ENCODE results near the gene ZNF587.
"Not testable (repeated sequence)": the region's sequence is repeated elsewhere in the genome, so short reads cannot be mapped to it uniquely, and the experiment has no call there.

ZNF587 gene

DNA sequence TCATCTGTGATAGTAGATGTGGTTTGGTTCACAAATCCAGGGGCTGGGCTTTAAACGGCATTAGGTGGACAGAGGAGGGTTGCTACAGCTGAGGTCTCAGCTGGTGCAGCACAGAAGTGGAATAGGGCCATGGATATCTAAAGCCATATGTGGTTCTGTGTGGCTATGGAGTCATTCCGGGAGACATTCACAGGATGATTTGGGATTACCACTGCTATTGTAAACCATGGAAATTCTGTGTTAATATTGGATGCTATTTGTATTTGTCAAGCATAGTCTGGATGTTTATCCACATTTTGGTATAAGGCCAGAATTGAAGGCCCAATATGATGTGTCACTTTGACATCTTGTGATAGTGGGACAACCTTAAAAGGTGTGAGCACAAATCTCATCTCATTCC is 26.5 kb upstream of the ZNF587 start:
- DNase-seq (ENCODE audit: low read depth), result not testable (repeated sequence)

DNA sequence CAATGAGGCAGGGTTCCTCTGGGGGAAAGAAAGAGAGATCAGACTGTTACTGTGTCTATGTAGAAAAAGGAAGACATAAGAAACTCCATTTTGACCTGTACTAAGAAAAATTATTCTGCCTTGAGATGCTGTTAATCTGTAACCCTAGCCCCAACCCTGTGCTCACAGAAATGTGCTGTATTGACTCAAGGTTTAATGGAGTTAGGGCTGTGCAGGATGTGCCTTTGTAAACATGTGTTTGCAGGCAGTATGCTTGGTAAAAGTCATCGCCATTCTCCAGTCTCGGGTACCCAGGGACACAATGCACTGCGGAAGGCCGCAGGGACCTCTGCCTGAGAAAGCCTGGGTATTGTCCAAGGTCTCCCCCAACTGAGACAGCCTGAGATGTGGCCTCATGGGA is 26.1 kb upstream of the ZNF587 start:
- not testable (repeated sequence) for DNase-seq (ENCODE audit: low read depth)

DNA sequence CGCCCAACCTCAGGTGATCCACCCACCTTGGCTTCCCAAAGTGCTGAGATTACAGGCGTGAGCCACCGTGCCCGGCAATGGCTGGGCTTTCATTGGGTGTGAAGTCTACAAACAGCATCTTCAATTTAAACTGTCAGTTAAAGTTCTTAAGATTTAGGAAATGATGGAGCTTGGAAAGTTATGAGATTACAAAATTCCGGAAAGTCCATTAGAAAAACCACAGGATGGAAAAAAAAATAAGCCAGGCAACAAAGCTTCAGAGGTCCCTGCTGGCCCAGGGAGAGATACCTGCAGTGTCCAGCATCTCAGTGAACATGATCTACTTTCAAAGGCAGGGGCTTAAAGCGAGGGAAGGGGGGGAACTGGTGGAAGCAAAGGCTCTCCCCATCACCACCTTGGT is 24.1 kb upstream of the ZNF587 start:
- no peak for DNase-seq (ENCODE audit: low read depth)

DNA sequence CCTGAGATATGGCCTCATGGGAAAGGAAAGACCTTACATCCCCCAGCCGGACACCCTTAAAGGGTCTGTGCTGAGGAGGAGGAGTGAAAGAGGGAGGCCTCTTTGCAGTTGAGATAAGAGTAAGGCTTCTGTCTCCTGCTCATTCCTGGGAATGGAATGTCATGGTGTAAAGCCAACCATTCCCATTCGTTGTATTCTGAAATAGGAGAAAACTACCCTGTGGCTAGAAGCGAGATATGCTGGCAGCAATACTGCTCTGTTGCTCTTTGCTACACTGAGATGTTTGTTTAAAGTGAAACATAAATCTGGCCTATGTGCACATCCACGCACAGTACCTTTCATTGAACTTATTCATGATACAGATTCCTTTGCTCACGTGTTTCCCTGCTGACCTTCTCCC is 20.3 kb upstream of the ZNF587 start:
- no peak for DNase-seq (ENCODE audit: low read depth)

DNA sequence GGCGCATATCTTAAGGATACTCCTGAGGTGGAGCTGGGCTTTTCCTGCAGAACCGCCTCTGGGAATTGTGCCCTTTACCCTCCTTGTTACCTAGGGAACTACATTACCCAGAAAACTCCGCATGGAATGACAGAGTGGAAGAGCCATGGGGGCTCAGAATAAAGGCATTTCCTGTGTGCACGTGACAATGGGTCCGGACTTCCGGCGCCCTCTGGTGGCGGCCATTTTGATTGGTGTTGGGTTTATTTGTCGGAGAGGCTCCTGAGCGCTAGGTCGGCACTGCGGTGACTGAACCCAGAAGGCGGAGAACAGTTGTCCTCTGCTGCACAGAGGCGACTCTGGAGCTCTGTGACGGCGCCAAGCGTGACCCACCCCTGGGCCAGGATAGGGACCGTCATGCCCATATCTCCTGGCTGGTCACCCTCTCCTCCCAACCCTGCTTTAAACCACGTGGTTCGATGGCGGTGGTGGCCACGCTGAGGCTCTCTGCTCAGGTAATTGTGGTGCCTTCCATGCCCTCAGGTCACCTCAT is 19.5 kb upstream of the ZNF587 start, which contains the start of gene ZNF587B:
Gene ZNF587B (plus strand): TSS at position 229 of the 532 bp plus-strand sequence. CDS start 230 bp downstream, at position 459.
- no peak for DNase-seq (ENCODE audit: low read depth)

DNA sequence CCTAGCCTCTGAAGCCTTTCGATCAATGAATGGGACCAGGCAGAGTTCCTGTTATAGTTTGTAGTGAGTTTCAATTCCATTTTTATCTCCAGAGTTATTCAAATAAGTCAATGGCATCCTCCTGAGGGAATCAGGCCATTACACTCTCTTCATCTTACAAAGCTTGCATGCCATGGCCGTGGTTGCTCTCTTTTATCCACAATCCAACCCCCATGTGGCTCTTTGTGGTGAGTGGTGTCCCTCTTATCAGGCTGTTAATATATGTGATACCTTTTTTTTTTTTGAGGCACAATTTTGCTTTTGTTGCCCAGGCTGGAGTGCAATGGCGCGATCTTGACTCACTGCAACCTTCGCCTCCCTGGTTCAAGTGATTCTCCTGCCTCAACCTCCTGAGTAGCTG is 12.7 kb upstream of the ZNF587 start:
- not testable (repeated sequence) for DNase-seq (ENCODE audit: low read depth)

DNA sequence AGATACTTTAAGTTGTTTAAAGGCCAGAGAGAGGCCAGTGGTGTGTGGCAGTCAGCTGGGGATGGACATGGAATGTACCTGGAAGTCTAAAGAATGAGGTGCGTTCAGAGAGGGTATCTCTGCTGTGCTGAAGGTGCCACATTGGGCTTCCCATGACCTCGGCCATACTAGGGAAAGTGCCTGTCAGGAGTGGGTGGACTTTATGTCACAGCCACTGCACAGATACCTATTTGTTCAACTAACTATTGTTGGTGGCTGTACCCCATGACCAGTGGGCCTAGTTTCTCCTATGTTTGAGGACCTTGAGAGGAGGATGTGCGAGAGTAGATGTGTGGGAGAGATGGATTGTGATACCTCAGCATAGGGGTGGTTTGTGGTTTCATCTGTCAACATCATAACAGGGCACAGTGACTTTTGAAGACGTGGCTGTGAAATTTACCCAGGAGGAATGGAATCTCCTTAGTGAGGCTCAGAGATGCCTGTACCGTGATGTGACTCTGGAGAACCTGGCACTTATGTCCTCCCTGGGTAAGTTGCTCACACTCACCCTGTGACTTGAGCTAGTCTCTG is 11.0 kb upstream of the ZNF587 start:
- DNase-seq (ENCODE audit: low read depth), result not testable (repeated sequence)

DNA sequence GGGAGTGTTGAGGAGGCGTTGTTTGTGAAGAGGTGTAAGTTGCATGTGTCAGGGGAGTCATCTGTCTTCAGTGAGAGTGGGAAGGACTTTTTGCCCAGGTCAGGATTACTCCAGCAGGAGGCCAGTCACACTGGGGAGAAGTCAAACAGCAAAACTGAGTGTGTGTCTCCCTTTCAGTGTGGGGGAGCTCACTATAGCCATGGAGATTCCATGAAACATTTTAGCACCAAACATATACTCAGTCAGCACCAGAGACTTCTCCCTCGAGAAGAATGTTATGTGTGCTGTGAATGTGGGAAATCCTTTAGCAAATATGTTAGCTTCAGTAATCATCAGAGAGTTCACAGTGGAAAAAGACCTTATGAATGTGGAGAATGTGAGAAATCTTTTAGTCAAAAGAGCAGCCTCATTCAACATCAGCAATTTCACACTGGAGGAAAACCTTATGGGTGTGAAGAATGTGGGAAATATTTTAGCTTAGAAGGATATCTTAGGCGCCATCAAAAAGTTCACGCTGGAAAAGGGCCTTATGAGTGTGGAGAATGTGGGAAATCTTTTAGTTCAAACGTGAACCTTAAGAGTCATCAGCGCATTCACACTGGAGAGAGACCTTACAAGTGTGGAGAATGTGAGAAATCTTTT is 8.4 kb upstream of the ZNF587 start:
- DNase-seq (ENCODE audit: low read depth), result no peak

DNA sequence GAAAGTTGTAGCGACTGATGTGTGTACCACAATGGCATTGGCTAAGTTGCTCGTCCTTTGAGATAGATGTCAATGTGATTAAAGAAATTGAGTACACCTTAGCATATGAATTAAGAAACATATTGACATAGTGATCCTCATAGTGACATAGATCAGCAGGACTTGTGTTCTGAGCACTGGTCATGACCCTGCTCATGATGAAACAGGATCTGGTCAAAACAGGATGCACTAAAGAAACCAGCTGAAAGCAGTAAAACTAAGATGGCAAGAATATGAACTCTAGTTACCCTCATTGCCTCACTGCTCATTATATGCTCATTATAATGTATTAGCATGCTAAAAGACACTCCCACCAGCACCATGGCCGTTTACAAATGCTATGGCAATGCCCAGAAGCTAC is 2.5 kb upstream of the ZNF587 start:
- not testable (repeated sequence) for DNase-seq (ENCODE audit: low read depth)

DNA sequence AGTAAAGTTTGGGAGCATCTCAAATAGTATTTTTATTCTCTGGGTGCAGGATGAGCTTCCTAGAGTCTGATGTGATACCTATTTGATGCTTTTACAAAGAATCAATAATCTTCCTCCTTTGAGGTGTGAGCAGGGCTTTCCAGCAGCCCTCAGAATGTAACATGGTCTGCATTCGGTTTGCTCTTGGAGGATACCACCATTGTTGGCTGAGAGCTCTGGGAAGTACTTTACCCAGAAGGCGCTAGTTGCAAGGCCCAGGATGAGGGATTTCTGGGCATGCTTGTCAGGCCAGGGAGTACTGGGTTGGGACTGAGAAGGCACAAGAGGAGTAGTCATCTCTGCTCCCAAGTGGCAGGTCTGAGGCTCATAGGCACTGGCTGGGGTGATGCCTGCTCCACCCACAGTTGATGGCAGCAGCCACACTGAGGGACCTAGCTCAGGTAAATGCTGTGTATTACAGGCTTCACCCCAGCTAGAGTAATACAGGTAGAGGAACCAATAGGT is 445 bp upstream of the ZNF587 start:
- not testable (repeated sequence) for DNase-seq (ENCODE audit: low read depth)

DNA sequence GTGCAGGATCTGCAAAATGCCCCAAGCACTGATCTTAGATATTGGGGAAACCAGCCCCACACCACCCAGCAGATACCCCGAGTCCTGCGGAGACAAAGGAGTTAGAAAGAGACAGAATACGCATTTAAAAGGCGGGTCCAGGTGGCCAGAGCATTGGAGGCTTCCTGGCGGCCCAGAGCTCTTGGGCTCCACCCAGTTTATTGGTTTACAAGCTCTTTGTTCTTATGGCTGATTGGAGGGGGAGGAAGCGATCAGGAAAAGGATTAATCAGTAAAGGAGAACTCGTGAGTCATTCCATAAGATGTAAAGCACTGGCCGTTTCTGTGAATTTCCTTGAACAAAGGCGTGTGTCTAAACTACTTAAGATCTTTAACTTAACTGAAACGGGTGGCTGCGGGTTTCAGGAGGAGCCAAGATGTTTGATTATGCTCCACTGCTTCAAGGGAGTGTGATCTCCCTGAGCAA is 926 bp downstream of the ZNF587 start:
- no peak for DNase-seq (ENCODE audit: low read depth)

DNA sequence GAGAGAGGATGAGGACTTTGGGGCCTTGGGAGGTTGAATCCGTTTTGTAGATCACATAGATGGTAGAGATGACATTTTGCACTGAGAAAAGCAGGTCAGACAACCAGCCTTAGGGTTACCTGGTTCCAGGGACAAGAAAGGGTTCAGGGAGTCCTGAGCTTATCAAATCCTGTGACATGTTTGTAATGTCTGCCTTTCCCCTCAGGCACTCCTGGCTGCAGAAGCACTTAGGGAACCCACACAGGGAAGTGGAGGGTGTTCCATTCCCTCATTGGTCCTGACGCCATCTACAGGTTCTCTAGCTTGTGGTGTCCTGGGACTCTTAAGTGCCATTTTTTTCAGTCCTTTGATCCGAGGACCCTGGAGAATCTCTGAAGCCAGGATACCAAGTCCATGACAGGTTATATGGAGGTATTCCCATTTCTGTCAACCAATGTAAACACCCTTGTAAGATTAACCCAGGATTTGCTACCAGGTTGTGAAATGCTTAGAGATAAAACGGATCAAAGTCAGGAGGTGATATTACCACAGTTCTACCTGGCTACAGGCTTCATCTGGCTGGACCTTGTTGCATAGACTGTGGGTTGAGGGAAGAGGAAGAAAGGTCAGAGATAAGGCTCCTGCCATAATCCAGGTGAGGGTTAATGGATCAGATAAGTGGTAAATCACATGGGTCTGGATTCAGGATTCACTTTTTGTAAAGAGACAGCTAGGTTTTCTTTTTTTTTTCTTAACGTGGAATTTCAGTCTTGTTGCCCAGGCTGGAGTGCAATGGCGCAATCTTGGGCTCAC is 2.3 kb downstream of the ZNF587 start:
- not testable (repeated sequence) for DNase-seq (ENCODE audit: low read depth)

DNA sequence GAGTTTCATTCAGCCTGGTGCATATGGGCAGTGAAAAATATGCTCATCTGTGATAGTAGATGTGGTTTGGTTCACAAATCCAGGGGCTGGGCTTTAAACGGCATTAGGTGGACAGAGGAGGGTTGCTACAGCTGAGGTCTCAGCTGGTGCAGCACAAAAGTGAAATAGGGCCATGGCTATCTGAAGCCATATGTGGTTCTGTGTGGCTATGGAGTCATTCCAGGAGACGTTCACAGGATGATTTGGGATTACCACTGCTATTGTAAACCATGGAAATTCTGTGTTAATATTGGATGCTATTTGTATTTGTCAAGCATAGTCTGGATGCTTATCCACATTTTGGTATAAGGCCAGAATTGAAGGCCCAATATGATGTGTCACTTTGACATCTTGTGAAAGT is 4.5 kb downstream of the ZNF587 start:
- DNase-seq (ENCODE audit: low read depth), result not testable (repeated sequence)

DNA sequence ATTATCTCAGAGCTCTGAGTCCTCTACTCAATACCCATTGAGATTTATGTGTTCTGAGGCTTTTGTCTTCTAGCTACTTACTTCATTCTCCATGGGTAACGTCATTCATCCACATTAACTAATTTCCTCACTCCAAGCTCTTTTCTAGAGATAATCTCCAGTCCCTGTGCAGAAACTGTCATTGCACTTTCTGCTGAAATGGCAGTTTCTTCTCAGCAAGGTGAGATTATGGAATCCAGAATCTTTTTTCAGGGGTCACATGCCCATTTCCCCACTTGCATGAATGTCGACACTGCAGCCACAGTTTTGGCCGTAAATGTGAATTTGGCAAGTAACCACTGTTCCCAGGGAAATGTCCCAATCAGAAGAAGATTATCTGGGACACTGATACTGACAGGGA is 12.7 kb downstream of the ZNF587 start:
- DNase-seq (ENCODE audit: low read depth), result not testable (repeated sequence)

DNA sequence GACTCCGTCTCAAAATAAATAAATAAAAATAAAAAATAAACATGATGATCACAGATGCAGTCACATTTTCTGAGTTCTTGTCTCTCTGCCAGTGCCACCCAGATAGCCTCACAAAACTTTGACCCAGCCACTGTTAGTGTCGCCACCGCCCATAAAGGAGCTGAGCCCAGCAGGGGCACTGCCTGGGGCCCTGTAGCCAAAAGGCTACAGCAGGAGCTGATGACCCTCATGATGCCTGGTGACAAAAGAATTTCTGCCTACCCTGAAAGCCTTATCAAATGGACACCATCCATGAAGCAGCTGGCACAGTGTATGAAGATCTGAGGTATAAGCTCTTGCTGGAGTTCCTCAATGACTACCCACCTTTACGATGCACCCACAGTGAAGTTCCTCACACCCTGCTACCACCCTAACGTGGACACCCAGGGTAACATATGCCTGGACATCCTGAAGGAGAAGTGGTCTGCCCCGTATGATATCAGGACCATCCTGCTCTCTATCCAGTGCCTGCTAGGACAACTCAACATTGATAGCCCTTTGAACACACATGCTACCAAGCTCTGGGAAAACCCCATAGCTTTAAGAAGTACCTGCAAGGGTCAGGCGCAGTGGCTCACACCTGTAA is 18.3 kb downstream of the ZNF587 start:
- DNase-seq (ENCODE audit: low read depth), result no peak

DNA sequence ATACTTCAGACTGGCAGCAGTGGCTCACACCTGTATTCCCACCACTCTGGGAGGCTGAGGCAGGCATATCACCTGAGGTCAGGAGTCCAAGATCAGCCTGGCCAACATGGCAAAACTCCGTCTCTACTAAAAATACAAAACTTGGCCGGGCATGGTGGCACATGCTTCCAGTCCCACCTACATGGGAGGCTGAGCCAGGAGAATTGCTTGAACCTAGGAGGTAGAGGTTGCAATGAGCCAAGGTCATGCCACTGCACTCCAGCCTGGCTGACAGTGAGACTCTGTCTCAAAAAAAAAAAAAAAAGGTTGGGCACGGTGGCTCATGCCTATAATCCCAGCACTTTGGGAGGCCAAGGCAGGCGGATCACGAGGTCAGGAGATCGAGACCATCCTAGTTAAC is 20.0 kb downstream of the ZNF587 start:
- DNase-seq (ENCODE audit: low read depth), result not testable (repeated sequence)

DNA sequence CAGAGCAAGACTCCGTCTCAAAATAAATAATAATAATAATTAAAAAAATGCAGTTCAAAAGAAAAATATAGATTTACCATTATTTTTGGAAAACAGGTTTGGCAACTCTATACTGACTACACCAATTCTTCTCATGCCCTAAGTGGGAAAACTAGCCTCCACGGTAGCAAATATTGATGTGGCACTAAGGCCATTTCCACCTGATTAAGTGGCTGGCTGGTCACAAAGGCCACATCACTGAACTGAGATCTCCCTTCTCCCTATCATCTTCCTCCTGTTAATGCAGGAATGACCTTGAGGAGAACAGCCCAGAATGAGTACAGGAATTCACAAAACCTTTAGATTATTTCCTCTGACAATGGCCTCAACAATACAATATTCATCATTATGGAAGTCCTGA is 20.6 kb downstream of the ZNF587 start:
- no peak for DNase-seq (ENCODE audit: low read depth)

DNA sequence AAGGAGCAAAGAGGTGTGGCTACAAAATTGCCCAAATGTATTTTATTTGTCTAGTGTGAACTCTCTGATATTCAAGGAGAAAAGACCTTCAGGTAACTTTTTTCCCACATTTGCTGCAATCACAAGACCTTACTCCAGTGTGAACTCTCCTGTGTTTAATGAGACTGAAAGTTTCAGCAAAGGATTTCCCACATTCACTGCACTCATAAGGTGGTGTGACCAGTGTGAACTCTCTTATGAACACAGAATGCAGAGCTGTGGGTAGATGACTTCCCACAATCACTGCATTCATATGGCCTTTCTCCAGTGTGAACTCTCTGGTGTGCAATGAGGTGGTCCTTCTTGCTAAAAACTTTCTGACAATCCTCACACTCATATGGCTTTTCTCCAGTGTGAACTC is 22.8 kb downstream of the ZNF587 start:
- no peak for DNase-seq (ENCODE audit: low read depth)

DNA sequence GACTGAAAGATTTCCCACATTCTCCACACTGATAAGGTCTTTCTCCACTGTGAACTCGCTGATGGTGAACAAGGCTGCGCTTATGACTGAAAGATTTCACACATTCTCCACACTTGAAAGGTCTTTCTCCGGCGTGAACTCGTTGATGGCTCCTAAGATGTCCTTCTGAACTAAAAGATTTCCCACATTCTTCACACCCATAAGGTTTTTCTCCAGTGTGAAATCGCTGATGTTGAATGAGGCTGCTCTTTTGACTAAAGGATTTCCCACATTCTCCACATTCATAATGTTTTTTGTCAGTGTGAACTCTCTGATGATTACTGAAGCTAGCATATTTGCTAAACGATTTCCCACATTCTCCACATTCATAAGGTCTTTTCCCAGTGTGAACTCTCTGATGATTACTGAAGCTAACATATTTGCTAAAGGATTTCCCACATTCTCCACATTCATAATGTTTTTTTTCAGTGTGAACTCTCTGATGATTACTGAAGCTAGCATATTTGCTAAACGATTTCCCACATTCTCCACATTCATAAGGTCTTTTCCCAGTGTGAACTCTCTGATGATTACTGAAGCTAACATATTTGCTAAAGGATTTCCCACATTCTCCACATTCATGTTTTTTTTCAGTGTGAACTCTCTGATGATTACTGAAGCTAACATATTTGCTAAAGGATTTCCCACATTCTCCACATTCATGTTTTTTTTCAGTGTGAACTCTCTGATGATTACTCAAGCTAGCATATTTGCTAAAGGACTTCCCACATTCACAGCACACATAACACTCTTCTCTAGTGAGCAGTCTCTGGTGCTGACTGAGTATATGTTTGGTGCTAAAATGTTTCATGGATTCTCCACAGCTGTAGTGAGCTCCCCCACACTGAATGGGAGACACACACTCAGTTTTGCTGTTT is 24.5 kb downstream of the ZNF587 start:
- DNase-seq (ENCODE audit: low read depth), result not testable (repeated sequence)

DNA sequence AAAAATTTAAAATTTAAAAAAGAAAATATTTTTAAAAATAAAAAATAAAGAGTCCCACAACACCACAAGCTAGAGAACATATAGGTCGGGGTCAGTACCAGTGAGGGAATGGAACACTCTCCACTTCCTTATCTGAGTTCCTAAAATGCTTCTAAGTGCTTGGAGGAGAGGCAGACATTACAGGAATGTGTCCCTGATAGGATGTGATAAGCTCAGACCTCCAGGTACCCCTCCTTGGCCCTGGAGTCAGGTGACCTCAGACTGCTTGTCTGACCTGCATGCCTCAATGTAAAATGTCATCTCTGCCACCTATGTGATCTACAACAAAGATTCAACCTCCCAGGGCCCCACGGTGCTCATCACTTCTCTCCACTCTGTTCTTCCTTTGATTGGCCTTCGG is 36.4 kb downstream of the ZNF587 start:
- no peak for DNase-seq (ENCODE audit: low read depth)
